K562 (cell line): Measurements from ENCODE around the gene RBM17. TPM values are rescaled to one million over a fixed set of nuclear protein-coding genes. Genes with fewer than 3 reads are reported as not detected.

Experiments
- ATAC-seq: fragments of 200-7000 bp; cut with Tn5 transposase; 3 replicates; pipeline ENCODE4 v1.9.1; 2020; ENCODE audit warnings: moderate library complexity
- BruUV-seq: library from RNA; stranded (reverse); fragments of 400-500 nt; replicated peaks from 2 replicates; lab custom pipeline; 2021; lab: Mats Ljungman, UMichigan
- CTCF ChIA-PET: fragments of 300-600 bp; formaldehyde crosslinking; extraction: SDS; loops from one replicate; lab custom pipeline; 2021; ENCODE audit warnings: low intra/inter-chr PET ratio; lab: Yijun Ruan, JAX
- POLR2A ChIA-PET: fragments of 300-600, 350-650 bp; sonication (Branson Sonifier 250); formaldehyde crosslinking; extraction: SDS; loops from one replicate; lab custom pipeline; 2021; ENCODE audit warnings: antibody characterized with exemption, inconsistent platforms; lab: Yijun Ruan, JAX
- DNase-seq, 4 experiments: peaks; one replicate each; pipeline versions ENCODE4 v3.0.0 to v3.0.0-alpha.2; 2011 to 2018; ENCODE audit warnings: low spot score in 3 of 4, mixed read lengths in 3 of 4; ENCODE audit errors: extremely low read depth in 1 of 4
- FAIRE-seq: peaks from 2 replicates; lab custom pipeline; 2011; peaks lifted over from hg19 to GRCh38; lab: Jason Lieb, UNC
- H2AFZ ChIP-seq: 2 replicates; pipeline ENCODE4 v1.6.0; 2011; ENCODE audit warnings: low read depth, low read length, control low read depth, inconsistent platforms
- H3K27ac ChIP-seq: fragments of 200-600 bp; 3 replicates; pipeline ENCODE4 v1.8.0; 2011; ENCODE audit warnings: low read depth, mild to moderate bottlenecking, control low read depth, inconsistent platforms, low read length, moderate library complexity, mixed read lengths; ENCODE audit errors: extremely low read depth
- H3K27me3 ChIP-seq, 2 experiments: fragments of 300-600 bp in 1 of 2; 2 replicates in 1 of 2; 3 replicates in 1 of 2; pipeline versions ENCODE4 v1.6.0 to v1.8.0; 2011; ENCODE audit warnings: inconsistent platforms in 2 of 2, low read length in 2 of 2, mild to moderate bottlenecking in 1 of 2, mixed read lengths in 1 of 2, moderate library complexity in 1 of 2; ENCODE audit not compliant: control insufficient read depth in 2 of 2, insufficient read depth in 2 of 2
- H3K36me3 ChIP-seq: fragments of 300-600 bp; 3 replicates; pipeline ENCODE4 v1.8.0; 2011; ENCODE audit warnings: mild to moderate bottlenecking, low read length, inconsistent platforms; ENCODE audit not compliant: control insufficient read depth, insufficient read depth
- H3K4me1 ChIP-seq, 2 experiments: fragments of 200-600 bp in 1 of 2; replicated peaks in 1 of 2; 2 replicates in 1 of 2; 3 replicates in 1 of 2; pipeline versions ENCODE4 v1.5.1 to v1.8.0; 2011; ENCODE audit warnings: inconsistent platforms in 2 of 2, low read length in 2 of 2, mild to moderate bottlenecking in 1 of 2, mixed read lengths in 1 of 2, moderate library complexity in 1 of 2; ENCODE audit not compliant: control insufficient read depth in 2 of 2, insufficient read depth in 2 of 2
- H3K4me2 ChIP-seq: 2 replicates; pipeline ENCODE4 v1.6.1; 2011; ENCODE audit warnings: low read length, control low read depth, inconsistent platforms, mixed read lengths; ENCODE audit not compliant: insufficient read depth
- H3K4me3 ChIP-seq: fragments of 200-600 bp; sonication (generic), shearing (Covaris generic); 2 replicates; pipeline ENCODE4 v1.5.1; 2016; ENCODE audit warnings: control low read depth, inconsistent platforms
- H3K79me2 ChIP-seq: fragments of 200-600 bp; 3 replicates; pipeline ENCODE4 v1.8.0; 2011; ENCODE audit warnings: low read length, inconsistent platforms; ENCODE audit not compliant: control insufficient read depth, insufficient read depth
- H3K9ac ChIP-seq, 2 experiments: 2 replicates each; pipeline versions ENCODE4 v1.6.0 to v1.6.1; 2011; ENCODE audit warnings: low read depth in 2 of 2, low read length in 2 of 2, control low read depth in 1 of 2, inconsistent platforms in 1 of 2, mild to moderate bottlenecking in 1 of 2, mixed read lengths in 1 of 2; ENCODE audit not compliant: insufficient read depth in 1 of 2
- H3K9me1 ChIP-seq: one replicate; pipeline ENCODE4 v1.6.0; 2011; ENCODE audit warnings: inconsistent platforms, mild to moderate bottlenecking, low read length, moderate library complexity; ENCODE audit not compliant: control insufficient read depth, insufficient read depth
- H3K9me3 ChIP-seq: replicated peaks from 2 replicates; pipeline ENCODE4 v1.5.1; 2011; ENCODE audit warnings: low read depth, low read length, inconsistent platforms; ENCODE audit not compliant: control insufficient read depth, insufficient read depth
- H4K20me1 ChIP-seq: replicated peaks from 2 replicates; pipeline ENCODE4 v1.6.1; 2011; ENCODE audit warnings: low read length, inconsistent platforms, mixed read lengths; ENCODE audit not compliant: control insufficient read depth, insufficient read depth
- AFF4 ChIP-seq: sonication (generic); formaldehyde crosslinking; IDR thresholded peaks from 2 replicates; pipeline ENCODE4 v1.8.0; 2023; ENCODE audit warnings: mild to moderate bottlenecking, missing genetic modification reagents
- E4F1 ChIP-seq: fragments of 250-450 bp; sonication (Bioruptor Pico); IDR thresholded peaks from 2 replicates; pipeline ENCODE4 v1.5.0; 2021; ENCODE audit warnings: mild to moderate bottlenecking, borderline replicate concordance
- HNRNPUL1 ChIP-seq: fragments of 200-400 bp; formaldehyde crosslinking; IDR thresholded peaks from 2 replicates; pipeline ENCODE4 v1.6.1; 2017; ENCODE audit warnings: low read length
- KAT8 ChIP-seq: fragments of 450-650 bp; IDR thresholded peaks from 2 replicates; pipeline ENCODE4 v1.6.1; 2016; ENCODE audit warnings: low read depth, mild to moderate bottlenecking
- NCOR1 ChIP-seq: fragments of 450-650 bp; IDR thresholded peaks from 2 replicates; pipeline ENCODE4 v1.6.1; 2016; ENCODE audit warnings: mild to moderate bottlenecking, moderate library complexity
- PBX2 ChIP-seq, 2 experiments: IDR thresholded peaks in 1 of 2; conservative IDR thresholded peaks in 1 of 2; 2 replicates each; pipeline ENCODE4 v1.6.1; 2016; ENCODE audit warnings: low read depth in 2 of 2, mild to moderate bottlenecking in 1 of 2, missing compliant biosample characterization in 1 of 2, missing genetic modification characterization in 1 of 2, moderate library complexity in 1 of 2
- POLR2G ChIP-seq: fragments of 200-400 bp; formaldehyde crosslinking; IDR thresholded peaks from 2 replicates; pipeline ENCODE4 v1.6.1; 2017; ENCODE audit warnings: low read depth, mild to moderate bottlenecking, antibody characterized with exemption, low read length, moderate library complexity
- ZBTB8A ChIP-seq: fragments of 450-650 bp; IDR thresholded peaks from 2 replicates; pipeline ENCODE4 v1.6.1; 2018; ENCODE audit warnings: mild to moderate bottlenecking, moderate library complexity; ENCODE audit not compliant: partially characterized antibody
- ZNF232 ChIP-seq: sonication (generic); formaldehyde crosslinking; IDR thresholded peaks from 2 replicates; pipeline ENCODE4 v1.8.0; 2022; ENCODE audit warnings: mild to moderate bottlenecking, missing genetic modification reagents
- ZNF263 ChIP-seq: sonication (generic); formaldehyde crosslinking; IDR thresholded peaks from 2 replicates; pipeline ENCODE4 v1.8.0; 2022; ENCODE audit warnings: mild to moderate bottlenecking, missing genetic modification reagents, borderline replicate concordance
- ZNF431 ChIP-seq: sonication (generic); formaldehyde crosslinking; IDR thresholded peaks from 2 replicates; pipeline ENCODE4 v1.8.0; 2022; ENCODE audit warnings: mild to moderate bottlenecking, missing genetic modification reagents
- ZNF444 ChIP-seq: fragments of 250-450 bp; sonication (Bioruptor Pico); IDR thresholded peaks from 2 replicates; pipeline ENCODE4 v1.4.0; 2020; ENCODE audit warnings: mild to moderate bottlenecking, moderate library complexity
- WGBS: fragments of 100-300 bp; shearing (Covaris generic); methylation state at CpG from one replicate; pipeline ENCODE4 v1.1.6; 2016; ENCODE audit warnings: low coverage, mixed read lengths; ENCODE audit not compliant: insufficient coverage; ENCODE audit errors: missing lambda C conversion rate; 5-methylcytosine and 5-hydroxymethylcytosine counted together
- in situ Hi-C: fragments of 300-500 bp; cut with MboI; formaldehyde crosslinking; loops from 4 replicates; pipeline ENCODE4 v1.15.0; 2018; ENCODE audit warnings: inconsistent platforms, mixed read lengths
- intact Hi-C: fragments of 100-400 bp; cut with micrococcal nuclease; formaldehyde crosslinking; loops from 2 replicates; pipeline ENCODE4 v1.14.2; 2022
- polyA plus RNA-seq, 8 experiments: library from polyadenylated mRNA; depleted of rRNA in 4 of 8; stranded (reverse) in 5 of 8; unstranded in 3 of 8; fragments of >200 nt; fragmentation: Nextera tagmentation in 2 of 8; fragmentation: Illumina TruSeq in 1 of 8; extraction: Ambion mirVana in 2 of 8; extraction: Trizol in 1 of 8; gene quantifications; 2 replicates each; pipeline versions ENCODE4 v1.2.1 to v1.2.3, GENCODE V29; 2011 to 2014; ENCODE audit warnings: inconsistent platforms in 1 of 8, missing spikeins in 1 of 8
- total RNA-seq, 7 experiments: library from RNA; depleted of rRNA in 6 of 7; stranded (reverse); fragments of >200 nt in 6 of 7; fragmentation: Illumina TruSeq in 2 of 7; extraction: Trizol in 2 of 7; gene quantifications; 2 replicates each; pipeline versions ENCODE4 v1.2.1 to v1.2.3, GENCODE V29; 2011 to 2021; ENCODE audit warnings: low replicate concordance in 1 of 7

RBM17 gene
- total and polyA plus RNA-seq, 9 of the 15 experiments (the other 6 are each of a cell fraction or from before 2014, with no cell fraction given), result 23.6 to 217 (median 124) TPM

DNA sequence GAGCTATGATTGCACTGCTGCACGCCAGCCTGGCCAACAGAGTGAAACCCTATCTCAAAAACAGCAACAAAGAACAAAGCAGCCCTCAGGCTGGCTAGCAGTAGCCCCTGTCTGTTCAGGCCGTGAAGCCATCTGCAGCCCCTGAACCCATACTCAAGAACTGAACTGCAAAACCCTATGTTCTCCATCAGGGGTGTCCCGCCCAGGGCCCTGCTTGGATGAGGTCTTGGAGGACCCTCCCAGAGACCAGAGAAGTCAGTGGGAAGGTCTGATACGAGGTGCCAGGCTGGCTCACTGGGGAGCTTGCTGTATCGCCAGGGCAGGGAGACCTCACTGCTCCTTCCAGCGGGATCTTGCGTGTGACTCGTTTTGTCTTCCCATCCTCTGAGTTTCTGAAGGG, 39.3 kb downstream of the RBM17 start:
- FAIRE-seq, result no peak
- CTCF ChIA-PET, result no interaction called here
- Histone ChIP-seq H3K27ac (no peak overlapping the region), H3K9me1 (no peaks in the 10 kb centered on the region), H3K9me3 (no peaks in the 10 kb centered on the region), H2AFZ (no peak overlapping the region), H3K4me1 (peaks cover 10 to 15% of the 10 kb centered on the region in 2 experiments), H3K36me3 (no peaks in the 10 kb centered on the region), H3K27me3 (peaks cover 2 to 17% of the 10 kb centered on the region in 2 experiments; a peak in 3 of 5 replicates), H3K9ac (no peak overlapping the region), H4K20me1 (0 out of 2 replicates have a peak, but pooled peaks cover 5% of the 10 kb centered on the region), H3K4me2 (no peak overlapping the region), H3K4me3 (no peak overlapping the region), H3K79me2 (no peaks in the 10 kb centered on the region)
- 43% methylated on average over 8 of the region's 8 CpGs for WGBS
- intact Hi-C loops (no loop called here), in situ Hi-C loops (no loop called here)
- POLR2A ChIA-PET, result interaction anchor here (0.6 to 2.3 kb wide), 3 partner anchors 8 to 104 kb away, joined by 3 to 9 read pairs (median 3); no protein-coding TSS in a partner anchor
- no TSS peak for BruUV-seq
- DNase-seq, result no peak
- ATAC-seq, result no peak
- TF ChIP-seq ZNF444 (CRISPR knock-in tag) (no peak), NCOR1 (no peak), PBX2 (CRISPR knock-in tag; IDR thresholded peaks at IDR 0.05; ENCODE audit: low read depth) (no peak), PBX2 (tag; conservative IDR thresholded peaks at IDR 0.05; ENCODE audit: low read depth) (no peak), ZNF431 (CRISPR knock-in tag) (no peak), ZNF232 (CRISPR knock-in tag) (no peak), KAT8 (no peak), POLR2G (no peak), ZBTB8A (no peak), E4F1 (CRISPR knock-in tag) (no peak), ZNF263 (no peak), AFF4 (no peak), HNRNPUL1 (no peak)
